ENCODE results near the gene DRAP1.
"Not testable (repeated sequence)": the region's sequence is repeated elsewhere in the genome, so short reads cannot be mapped to it uniquely, and the experiment has no call there.

The DRAP1 gene

DNA sequence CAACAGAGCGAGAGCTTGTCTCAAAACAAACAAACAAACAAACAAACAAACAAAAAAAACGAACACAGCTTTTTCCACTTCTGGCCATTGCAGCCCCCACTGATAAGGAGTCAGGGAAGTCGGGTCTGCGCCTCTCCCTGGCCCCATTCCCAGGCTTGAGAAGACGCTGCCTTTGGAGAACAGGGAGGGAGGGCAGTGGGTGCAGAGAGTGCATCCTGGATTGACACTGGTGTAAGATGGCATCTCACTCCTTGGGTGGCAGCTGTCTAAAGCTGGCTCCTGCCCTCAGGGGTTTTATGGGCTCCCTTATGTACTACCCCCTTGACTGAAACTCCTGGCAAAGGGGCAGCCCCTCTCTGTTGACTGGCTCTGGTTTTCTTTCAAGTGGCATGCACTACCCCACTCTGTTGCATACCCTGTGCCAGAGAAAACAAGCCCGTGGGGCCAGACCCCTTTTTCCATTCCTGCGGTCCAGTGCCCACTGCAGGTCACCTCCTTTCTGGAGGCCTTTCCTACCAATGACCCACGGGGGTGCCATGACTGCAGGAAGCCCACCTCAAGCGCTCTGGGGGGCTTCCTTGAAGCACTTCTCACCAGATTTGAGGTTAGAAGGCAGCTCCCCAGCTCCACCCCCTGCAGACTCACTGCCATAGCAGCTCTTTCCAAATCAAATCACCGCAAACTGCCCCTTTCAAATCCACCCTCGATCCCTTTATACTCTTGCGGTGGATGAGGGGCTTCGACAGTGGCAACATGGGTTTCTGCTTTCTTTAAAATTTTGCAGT lies 12.7 kb downstream of the DRAP1 start:
- no peak for DNase-seq (ENCODE audit: low read depth in 2 of 2)

DNA sequence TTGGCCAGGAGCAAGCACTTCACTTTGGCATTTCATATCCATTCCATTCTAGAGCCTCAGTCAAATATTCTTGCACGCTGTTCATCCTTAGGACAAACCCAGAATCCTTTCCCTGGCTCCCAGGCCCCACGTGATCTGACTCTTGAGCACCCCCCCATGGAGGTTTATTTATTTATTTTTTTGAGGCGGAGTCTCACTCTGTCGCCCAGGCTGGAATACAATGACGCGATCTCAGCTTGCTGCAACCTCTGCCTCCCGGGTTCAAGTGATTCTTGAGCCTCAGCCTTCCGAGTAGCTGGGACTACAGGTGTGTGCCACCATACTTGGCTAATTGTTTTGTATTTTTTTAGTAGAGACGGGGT lies 13.3 kb downstream of the DRAP1 start:
- DNase-seq (ENCODE audit: low read depth in 2 of 2), result no peak

DNA sequence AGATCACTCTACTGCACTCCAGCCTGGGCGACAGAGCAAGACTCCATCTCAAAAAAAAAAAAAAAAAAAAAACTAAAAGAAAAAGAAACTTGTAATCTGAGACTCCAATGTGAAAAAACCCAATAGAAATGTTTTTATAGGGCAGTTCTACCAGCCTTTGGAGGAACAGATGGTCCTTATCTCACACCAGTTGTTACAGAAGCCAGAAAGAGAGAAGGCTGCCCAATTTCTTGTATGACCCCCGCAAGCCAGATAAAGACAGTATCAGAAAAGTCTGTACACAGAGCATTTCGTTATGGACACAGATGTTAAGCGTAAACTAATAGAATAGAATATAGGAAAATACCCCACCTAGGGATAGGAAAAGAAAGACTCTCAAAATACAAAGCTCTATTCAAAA lies 14.8 kb downstream of the DRAP1 start:
- DNase-seq (ENCODE audit: low read depth in 2 of 2), result no peak

DNA sequence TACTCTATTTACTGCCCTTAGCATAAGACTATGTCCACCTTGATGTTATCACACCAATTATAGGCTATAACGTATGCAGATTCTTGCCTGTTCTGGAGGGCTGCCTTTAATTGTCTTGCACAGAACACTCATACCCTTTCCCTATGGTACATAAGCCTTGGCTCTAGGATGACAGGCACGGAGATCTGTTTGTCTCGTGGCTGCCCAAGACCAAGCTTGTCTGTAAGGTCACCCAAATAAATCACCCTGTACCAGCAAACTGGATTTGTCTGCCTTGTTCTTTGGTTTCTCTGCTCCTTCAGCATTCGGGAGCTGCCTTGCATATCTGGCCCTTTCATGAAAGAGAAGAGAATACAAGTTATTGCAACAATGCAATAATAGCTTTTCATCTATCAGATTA lies 18.5 kb downstream of the DRAP1 start:
- DNase-seq (ENCODE audit: low read depth in 2 of 2), result no peak

DNA sequence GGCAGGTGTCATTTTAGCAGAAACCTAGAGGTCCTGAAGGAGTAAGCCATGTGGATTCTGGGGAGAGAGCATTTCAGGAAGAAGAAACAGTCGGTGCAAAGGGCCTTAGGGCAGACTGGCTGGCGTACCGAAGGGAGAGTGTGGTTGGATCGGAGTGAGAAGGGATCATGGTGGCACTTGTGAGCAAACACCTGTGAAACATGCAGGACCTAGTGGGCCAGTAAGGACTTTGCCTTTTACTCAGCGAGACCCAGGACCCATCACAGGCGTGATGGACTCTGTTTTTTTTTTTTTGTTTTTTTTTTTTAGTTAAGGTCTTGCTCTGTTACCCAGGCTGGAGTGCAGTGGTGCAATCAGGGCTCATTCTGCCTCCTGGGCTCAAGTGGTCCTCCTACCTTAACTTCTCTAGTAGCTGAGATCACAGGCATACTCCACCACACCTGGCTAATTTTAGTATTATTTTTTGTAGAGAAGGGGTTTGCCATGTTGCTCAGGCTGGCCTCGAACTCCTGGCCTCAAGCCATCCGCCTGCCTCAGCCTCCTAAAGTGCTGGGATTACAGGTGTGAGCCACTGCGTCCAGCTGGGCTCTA lies 22.6 kb downstream of the DRAP1 start:
- no peak for DNase-seq (ENCODE audit: low read depth in 2 of 2)

DNA sequence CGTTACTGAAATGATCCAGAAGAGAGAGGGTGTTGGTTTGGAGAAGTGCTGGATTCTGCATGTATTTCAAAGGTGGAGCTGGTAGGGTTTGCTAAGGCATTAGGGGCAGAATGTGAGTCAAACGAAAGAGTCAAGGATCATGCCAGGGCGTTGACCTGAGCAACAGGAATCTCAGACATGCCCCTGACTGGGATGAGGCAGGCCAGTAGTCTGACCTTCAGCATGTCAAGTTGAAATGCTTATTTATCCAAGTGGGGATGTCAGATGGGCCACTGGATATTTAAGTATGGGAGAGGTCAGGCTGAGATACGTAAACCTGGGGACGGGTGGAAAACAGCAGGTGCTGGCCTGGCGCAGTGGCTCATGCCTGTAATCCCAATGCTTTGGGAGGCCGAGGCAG lies 23.3 kb downstream of the DRAP1 start:
- DNase-seq (ENCODE audit: low read depth in 2 of 2), result no peak

DNA sequence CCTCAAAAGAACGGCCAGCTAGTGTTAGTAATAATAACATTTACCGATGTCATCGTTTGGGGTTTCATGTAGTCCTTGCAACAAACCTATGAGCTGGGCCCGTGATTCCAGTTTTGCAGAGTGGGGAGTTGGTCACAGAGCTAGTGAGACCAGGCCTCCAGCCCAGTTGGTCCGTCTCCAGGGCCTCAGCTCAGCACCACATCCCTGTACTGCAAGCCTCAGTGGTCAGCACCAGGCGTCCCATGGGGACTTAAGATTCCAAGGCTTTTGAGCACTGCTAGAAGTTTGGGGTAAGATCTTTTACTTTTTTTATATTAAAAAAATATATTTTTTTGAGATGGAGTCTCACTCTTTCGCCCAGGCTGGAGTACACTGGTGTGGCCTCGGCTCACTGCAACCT lies 25.0 kb downstream of the DRAP1 start:
- DNase-seq (ENCODE audit: low read depth in 2 of 2), result no peak

DNA sequence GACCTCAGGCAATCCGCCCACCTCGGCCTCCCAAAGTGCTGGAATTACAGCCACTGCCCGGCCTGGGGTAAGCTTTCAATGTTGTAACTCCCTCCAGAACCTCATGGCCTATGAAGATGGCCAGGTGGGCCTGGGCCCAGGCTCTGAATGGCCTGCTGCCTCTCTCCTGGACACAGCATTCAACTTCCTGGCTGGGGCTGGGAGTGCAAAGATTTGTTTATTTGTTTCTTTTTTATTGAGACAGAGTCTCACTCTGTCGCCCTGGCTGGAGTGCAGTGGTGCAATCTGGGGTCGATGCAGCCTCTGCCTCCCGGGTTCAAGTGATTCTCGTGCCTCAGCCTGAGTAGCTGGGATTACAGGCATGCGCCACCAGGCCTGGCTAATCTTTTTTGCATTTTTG lies 25.5 kb downstream of the DRAP1 start:
- DNase-seq (ENCODE audit: low read depth in 2 of 2), result no peak

DNA sequence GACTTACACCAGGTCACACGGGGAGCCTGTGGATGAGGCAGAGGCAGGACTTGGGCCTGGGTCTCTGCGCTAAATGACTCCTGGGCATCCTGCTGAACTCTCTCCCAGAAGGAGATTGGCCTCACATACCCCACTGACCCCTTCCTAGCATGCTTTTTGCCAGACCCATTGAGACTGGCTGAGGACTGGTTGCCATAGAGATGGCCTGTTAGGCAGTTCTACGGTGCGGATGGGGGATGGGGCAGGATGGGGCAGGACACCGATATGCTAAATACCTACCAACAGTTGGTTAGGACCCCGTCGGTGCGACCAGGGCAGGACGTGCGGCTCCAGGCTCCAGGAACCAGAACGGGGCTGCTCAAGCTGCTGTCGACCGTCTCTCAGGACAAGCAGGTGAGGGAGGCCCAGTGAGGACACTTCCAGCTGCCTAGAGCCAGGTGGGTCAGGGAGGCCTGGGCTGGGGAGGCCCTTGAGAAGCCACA lies 26.2 kb downstream of the DRAP1 start, which contains the start of gene TSGA10IP:
Gene TSGA10IP, plus strand, starts transcription at position 51 of the 482 bp plus-strand sequence. Its CDS starts 196 bp downstream, at position 247.
- no peak for DNase-seq (ENCODE audit: low read depth in 2 of 2)

DNA sequence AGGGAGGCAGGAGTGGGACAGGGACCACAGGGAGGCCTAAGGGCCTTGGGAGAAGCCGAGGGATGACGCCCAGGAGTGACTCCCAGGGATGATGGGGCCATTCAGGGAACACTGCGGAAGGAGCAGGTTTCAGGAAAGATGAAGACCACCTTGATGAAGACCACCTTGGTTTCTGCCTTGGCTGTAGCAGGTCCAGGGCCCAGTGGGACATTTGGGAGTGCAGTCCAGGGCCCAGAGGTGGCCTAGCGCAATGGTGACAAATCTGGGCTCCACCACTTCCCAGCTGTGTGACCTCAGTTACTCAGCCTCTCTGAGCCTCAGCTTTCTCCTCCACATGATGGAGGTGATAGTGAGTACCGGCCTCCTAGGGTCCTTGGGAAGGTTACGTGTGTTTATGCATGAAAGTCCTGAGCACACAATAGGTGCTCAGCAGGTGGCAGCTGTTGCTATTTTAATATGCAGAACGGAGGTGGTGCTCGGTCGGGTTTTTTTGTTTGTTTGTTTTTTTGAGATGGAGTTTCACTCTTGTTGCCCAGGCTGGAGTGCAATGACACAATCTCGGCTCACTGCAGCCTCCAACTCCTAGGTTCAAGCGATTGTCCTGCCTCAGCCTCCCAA lies 26.8 kb downstream of the DRAP1 start:
- no peak for DNase-seq (ENCODE audit: low read depth in 2 of 2)

DNA sequence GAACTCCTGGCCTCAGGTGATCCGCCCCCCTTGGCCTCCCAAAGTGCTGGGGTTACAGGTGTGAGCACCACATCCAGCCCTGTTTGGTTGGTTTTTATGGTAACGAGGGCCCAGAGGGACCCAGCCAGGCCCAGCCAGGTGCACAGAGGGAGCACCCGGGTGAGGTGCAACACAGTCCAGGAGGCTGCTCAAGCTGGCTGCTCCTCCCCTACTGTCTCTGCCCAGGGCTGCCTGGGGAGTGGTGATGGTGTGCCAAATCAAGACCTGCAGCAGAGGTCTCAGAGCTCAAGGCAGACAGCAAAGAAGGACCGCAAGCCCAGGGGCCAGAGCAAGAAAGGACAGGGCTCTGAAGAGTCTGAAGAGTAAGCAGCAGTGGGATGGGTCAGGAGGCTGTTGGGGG lies 27.4 kb downstream of the DRAP1 start:
- no peak for DNase-seq (ENCODE audit: low read depth in 2 of 2)

DNA sequence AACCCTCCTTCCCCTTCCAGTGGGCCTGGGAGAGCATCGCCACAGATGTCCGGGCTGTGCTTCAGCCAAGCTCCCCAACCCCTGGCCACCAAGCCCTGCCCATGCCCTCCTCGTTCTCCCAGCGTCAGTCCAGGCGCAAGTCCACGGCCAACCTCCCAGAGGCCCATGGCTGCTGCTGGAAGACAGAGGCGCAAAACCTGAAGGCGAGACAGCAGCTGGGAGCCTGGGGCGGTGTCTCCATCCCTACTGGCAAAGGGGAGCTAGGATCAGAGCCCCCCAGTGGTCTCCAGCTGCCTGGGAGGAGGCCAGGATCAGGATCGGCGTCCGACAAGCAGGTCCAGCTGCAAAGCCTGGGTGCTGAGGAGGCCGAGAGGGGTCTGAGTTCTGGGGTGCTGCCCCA lies 27.9 kb downstream of the DRAP1 start:
- no peak for DNase-seq (ENCODE audit: low read depth in 2 of 2)

DNA sequence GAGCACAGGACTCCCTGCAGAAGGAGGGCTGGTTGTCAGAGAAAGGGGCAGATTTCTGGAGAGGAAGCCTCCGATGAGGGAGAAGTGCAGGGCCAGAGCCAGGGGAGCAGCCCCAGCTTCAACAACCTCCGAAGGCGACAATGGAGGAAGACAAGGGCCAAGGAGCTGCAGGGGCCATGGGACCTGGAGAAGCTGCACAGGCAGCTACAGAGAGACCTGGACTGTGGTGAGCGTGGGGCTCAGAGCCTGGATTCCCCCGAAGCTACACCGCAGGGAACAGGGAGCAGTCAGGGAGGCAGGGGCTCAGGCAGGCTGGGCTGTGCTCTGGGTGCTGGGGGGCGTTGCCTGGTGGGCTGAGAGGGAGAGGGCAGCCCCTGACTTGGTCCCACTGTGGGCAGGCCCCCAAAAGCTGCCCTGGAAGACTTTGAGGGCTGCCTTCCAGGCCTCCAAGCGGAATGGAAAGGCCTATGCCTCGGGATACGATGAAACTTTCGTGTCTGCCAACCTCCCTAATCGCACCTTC lies 28.4 kb downstream of the DRAP1 start:
- no peak for DNase-seq (ENCODE audit: low read depth in 2 of 2)

DNA sequence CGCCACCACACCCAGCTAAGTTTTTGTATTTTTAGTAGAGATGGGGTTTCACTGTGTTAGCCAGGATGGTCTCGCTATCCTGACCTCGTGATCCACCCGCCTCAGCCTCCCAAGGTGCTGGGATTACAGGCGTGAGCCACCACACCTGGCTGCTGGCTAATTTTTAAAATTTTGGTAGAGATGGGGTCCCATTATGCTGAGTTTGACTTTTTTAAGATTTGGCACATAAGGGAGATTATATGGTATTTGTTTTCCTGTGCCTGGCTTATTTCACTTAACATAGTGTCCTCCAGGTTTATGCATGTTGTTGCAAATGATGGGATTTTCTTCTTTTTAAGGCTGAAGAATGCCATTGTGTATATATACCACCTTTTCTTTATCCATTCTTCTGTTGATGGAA lies 31.5 kb downstream of the DRAP1 start:
- DNase-seq (ENCODE audit: low read depth in 2 of 2), result not testable (repeated sequence)

DNA sequence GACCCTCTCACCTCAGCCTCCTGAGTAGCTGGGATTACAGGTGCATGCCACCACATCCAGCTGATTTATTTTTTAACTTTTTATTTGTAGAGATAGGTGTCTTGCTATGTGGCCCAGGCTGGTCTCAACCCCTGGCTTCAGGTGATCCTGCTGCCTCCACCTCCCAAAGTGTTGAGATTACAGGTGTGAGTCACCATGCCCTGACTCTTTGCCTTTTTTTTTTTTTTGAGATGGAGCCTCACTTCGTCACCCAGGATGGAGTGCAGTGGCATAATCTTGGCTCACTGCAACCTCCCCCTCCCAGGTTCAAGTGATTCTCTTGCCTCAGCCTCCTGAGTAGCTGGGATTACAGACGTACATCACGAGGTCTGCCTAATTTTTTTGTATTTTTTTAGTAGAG lies 32.4 kb downstream of the DRAP1 start:
- not testable (repeated sequence) for DNase-seq (ENCODE audit: low read depth in 2 of 2)

DNA sequence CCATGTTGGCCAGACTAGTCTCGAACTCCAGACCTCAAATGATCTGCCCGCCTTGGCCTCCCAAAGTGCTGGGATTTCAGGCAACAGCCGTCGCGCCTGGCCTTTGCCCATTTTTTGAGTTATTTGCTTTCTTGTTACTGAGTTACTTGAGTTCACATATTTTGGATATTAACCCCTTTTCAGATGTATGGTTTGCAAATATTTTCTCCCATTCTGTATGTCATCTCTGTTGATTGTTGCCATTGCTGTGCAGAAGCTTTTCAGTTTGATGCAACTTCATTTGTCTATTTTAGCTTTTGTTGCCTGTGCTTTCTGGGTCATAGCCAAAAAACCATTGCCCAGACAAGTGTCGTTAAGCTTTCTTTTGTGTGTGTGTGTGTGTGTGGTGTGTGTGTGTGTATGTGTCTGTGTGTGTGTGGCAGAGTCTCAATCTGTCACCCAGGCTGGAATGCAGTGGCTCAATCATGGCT lies 32.9 kb downstream of the DRAP1 start:
- no peak for DNase-seq (ENCODE audit: low read depth in 2 of 2)

DNA sequence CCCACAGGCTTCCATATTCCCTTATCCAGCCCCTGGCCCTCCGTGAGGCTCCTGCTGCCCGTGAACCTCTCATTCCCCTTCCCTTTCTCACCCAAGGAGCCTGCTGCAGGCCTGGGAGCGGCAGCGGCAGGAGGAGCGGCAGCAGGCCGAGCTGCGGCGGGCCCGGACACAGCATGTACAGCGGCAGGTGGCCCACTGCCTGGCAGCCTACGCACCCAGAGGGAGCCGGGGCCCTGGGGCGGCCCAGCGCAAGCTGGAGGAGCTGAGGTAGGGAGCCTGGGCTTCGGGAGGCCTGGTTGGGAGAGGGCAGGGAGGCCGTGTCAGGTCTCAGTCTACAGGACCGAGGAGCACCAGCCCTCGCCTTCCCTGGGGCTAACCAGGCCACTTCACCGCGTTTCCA lies 34.2 kb downstream of the DRAP1 start:
- DNase-seq (ENCODE audit: low read depth in 2 of 2), result no peak

DNA sequence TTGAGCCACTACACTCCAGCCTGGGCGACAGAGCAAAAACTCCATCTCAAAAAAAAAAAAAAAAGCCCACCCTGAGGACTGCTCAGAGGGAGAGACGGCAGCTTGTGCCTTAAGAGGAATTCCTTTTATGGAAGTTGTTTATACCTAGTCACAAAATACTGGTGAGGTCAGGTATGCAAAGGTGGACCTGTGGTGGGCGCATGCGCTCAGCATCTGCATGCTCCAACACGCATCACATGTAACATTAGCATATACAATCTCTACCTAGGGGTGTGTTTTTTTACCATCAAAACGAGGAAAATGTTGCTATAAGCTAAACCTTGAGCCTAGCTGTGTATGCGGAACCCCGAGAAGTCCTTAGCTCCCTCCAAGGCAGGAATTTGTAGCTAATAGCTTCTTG lies 35.5 kb downstream of the DRAP1 start:
- no peak for DNase-seq (ENCODE audit: low read depth in 2 of 2)

DNA sequence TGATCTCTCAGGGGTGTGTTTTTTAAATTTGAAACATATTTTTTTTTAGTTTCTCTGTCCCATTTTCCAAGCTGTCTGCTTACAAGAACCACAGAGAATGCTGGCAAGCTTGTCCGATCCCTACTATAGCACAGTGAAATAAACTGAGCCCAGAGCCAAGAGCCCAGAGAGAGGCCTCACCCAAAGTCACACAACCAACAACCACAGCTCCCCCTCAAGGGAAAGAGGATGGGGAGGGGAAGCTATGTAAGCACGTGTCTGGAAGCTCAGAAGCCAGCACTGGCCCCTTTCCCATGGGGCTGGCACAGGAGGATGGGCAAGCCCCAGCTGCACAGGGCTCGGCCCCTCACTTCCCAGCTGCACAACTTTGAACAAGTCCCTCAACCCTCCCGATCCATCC lies 39.1 kb downstream of the DRAP1 start:
- no peak for DNase-seq (ENCODE audit: low read depth in 2 of 2)

DNA sequence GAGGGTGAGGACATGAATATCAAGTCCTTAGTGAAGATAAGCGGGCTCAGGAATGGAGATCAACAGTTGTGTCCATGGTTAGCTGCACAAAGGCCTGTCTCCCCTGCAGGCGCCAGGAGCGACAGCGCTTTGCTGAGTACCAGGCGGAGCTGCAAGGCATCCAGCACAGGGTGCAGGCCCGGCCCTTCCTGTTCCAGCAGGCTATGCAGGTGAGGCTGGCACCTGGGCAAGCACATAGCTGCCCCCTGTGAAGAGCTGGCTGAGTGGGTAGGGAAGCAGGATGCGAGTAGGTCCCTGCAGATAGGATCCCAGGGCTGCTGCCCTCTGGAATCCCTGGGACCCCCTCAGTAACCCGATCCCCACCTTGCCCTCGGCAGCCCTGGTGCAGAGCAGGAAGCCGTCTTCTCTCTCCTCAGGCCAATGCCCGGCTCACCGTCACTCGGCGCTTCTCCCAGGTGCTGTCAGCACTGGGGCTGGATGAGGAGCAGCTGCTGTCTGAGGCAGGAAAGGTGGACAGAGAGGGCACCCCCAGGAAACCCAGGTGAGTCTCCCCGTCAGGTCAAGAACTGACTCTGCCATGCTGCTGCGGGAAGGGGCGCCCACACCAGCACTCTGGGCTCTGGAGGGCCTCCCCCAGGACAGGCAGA lies 39.7 kb downstream of the DRAP1 start:
- no peak for DNase-seq (ENCODE audit: low read depth in 2 of 2)

DNA sequence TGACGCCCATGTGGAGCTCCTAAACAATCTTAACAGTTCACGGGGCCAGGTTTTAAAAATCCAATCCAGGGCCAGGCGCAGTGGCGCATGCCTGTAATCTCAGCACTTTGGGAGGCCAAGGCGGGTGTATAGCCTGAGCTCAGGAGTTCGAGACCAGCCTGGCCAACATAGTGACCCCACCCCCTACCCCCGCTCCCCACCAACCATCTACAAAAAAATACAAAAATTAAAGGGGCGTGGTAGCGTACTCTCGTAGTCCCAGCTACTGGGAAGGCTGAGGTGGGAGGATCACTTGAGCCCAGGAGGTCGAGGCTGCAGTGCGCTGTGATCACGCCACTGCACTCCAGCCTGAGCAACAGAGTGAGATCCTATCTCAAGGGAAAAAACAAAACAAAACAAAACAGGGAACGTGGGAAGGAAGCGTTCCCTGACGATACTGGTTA lies 41.6 kb downstream of the DRAP1 start:
- no peak for DNase-seq (ENCODE audit: low read depth in 2 of 2)
